M059J (cell line): Measurements from ENCODE around the gene PRR36. TPM values are rescaled to one million over a fixed set of nuclear protein-coding genes. Genes with fewer than 3 reads are reported as not detected.

ENCODE experiments used
- DNase-seq: peaks from one replicate; pipeline ENCODE4 v3.0.0-alpha.2; 2012; ENCODE audit warnings: low read depth
- total RNA-seq: library from RNA; depleted of rRNA; stranded (reverse); fragments of >200 nt; shearing (Covaris generic); gene quantifications from 2 replicates; pipeline ENCODE4 v1.2.3, GENCODE V29; 2014

PRR36 gene
- total RNA-seq, 1 experiment from 2014 or later = not detected

- no peak for DNase-seq
Measured at GRCh38 chr19:7913652-7914051, 39.5 kb upstream of the PRR36 start.

- DNase-seq = no peak
Measured at GRCh38 chr19:7912697-7913564, 38.7 kb upstream of the PRR36 start.

GRCh38 chr19:7912144-7912696 lies 38.0 kb upstream of the PRR36 start:
- DNase-seq = no peak

GRCh38 chr19:7911508-7912143 lies 37.4 kb upstream of the PRR36 start:
- no peak for DNase-seq

GRCh38 chr19:7910321-7911161 lies 36.4 kb upstream of the PRR36 start:
- no peak for DNase-seq

GRCh38 chr19:7909471-7910067 lies 35.4 kb upstream of the PRR36 start:
- DNase-seq = no peak

GRCh38 chr19:7908742-7909461 lies 34.7 kb upstream of the PRR36 start:
- DNase-seq = no peak

- no peak for DNase-seq
Measured at GRCh38 chr19:7908078-7908699, 34.0 kb upstream of the PRR36 start.

- no peak for DNase-seq
Measured at GRCh38 chr19:7907544-7907943, 33.4 kb upstream of the PRR36 start.

- DNase-seq = no peak
Measured at GRCh38 chr19:7907122-7907521, 32.9 kb upstream of the PRR36 start.

GRCh38 chr19:7905859-7906258 lies 31.7 kb upstream of the PRR36 start:
- DNase-seq = no peak

GRCh38 chr19:7905268-7905667 lies 31.1 kb upstream of the PRR36 start:
- no peak for DNase-seq

GRCh38 chr19:7904074-7905020 lies 30.2 kb upstream of the PRR36 start:
- no peak for DNase-seq

GRCh38 chr19:7903244-7904073 lies 29.3 kb upstream of the PRR36 start, which contains the start of gene MAP2K7:
Gene MAP2K7, plus strand, starts transcription at chr19:7903877. Its CDS starts 68 bp downstream, at chr19:7903945.
- DNase-seq = peak; percentile 98

GRCh38 chr19:7902796-7903243 lies 28.6 kb upstream of the PRR36 start:
- no peak for DNase-seq

GRCh38 chr19:7901337-7901736 lies 27.1 kb upstream of the PRR36 start:
- DNase-seq = no peak

- DNase-seq = no peak
Measured at GRCh38 chr19:7900931-7901330, 26.7 kb upstream of the PRR36 start.

- DNase-seq = no peak
Measured at GRCh38 chr19:7900401-7900870, 26.2 kb upstream of the PRR36 start.
